IMR-90 (cell line): Measurements from ENCODE around the gene SAMM50. TPM values are rescaled to one million over a fixed set of nuclear protein-coding genes. Genes with fewer than 3 reads are reported as not detected.
A peak's percentile ranks its signal among the peaks of the same experiment; 100 is the strongest.

Experiments used
- ATAC-seq: fragments of 200-7000 bp; cut with Tn5 transposase; 2 replicates; pipeline ENCODE4 v1.9.1; 2020; ENCODE audit warnings: low read depth, mild to moderate bottlenecking, moderate library complexity
- BruUV-seq: library from RNA; stranded (reverse); fragments of 400-500 nt; replicated peaks from 2 replicates; lab custom pipeline; 2021; lab: Mats Ljungman, UMichigan
- CTCF ChIA-PET: fragments of 300-600 bp; formaldehyde crosslinking; extraction: SDS; loops from one replicate; lab custom pipeline; 2021; ENCODE audit warnings: antibody characterized with exemption; lab: Yijun Ruan, JAX
- POLR2A ChIA-PET: fragments of 300-600 bp; sonication (Branson Sonifier 250); formaldehyde crosslinking; loops from one replicate; lab custom pipeline; 2022; ENCODE audit warnings: antibody characterized with exemption; ENCODE audit not compliant: unreplicated experiment; lab: Charles Lee
- DNase-seq: peaks from one replicate; pipeline ENCODE4 v3.0.0; 2013
- H2AFZ ChIP-seq: replicated peaks from 2 replicates; pipeline ENCODE3; 2013; ENCODE audit warnings: low read length, mild to moderate bottlenecking; ENCODE audit not compliant: poor library complexity
- H2AK5ac ChIP-seq: 2 replicates; pipeline ENCODE4 v1.6.1; 2013; ENCODE audit warnings: low read depth, low read length, inconsistent platforms
- H2AK9ac ChIP-seq: replicated peaks from 2 replicates; pipeline ENCODE3; 2013; ENCODE audit warnings: mild to moderate bottlenecking, low read depth, low read length, moderate library complexity; ENCODE audit not compliant: poor library complexity
- H2BK120ac ChIP-seq: 2 replicates; pipeline ENCODE4 v1.6.1; 2013; ENCODE audit warnings: low read depth, low read length, inconsistent platforms
- H2BK15ac ChIP-seq: 3 replicates; pipeline ENCODE4 v1.6.1; 2013; ENCODE audit warnings: low read depth, low read length, inconsistent platforms
- H2BK20ac ChIP-seq: 2 replicates; pipeline ENCODE4 v1.6.1; 2013; ENCODE audit warnings: low read depth, mild to moderate bottlenecking, inconsistent platforms, low read length, moderate library complexity
- H2BK5ac ChIP-seq: 2 replicates; pipeline ENCODE4 v1.6.1; 2013; ENCODE audit warnings: mild to moderate bottlenecking, low read depth, low read length, inconsistent platforms; ENCODE audit not compliant: poor library complexity, severe bottlenecking
- H3K14ac ChIP-seq: replicated peaks from 2 replicates; pipeline ENCODE4 v1.6.1; 2013; ENCODE audit warnings: low read depth, low read length, inconsistent platforms
- H3K18ac ChIP-seq: 2 replicates; pipeline ENCODE4 v1.6.1; 2013; ENCODE audit warnings: low read depth, low read length, control low read depth
- H3K23ac ChIP-seq: 2 replicates; pipeline ENCODE4 v1.6.1; 2013; ENCODE audit warnings: low read depth, low read length, inconsistent platforms
- H3K27ac ChIP-seq: 2 replicates; pipeline ENCODE4 v1.5.1; 2013; ENCODE audit warnings: mild to moderate bottlenecking, control low read depth, low read length; ENCODE audit not compliant: insufficient read depth
- H3K27me3 ChIP-seq: 2 replicates; pipeline ENCODE4 v1.6.1; 2013; ENCODE audit warnings: low read length; ENCODE audit not compliant: control insufficient read depth, insufficient read depth
- H3K36me3 ChIP-seq: 2 replicates; pipeline ENCODE4 v1.6.1; 2013; ENCODE audit warnings: low read length, mixed read lengths; ENCODE audit not compliant: control insufficient read depth, insufficient read depth
- H3K4ac ChIP-seq: 2 replicates; pipeline ENCODE4 v1.6.1; 2013; ENCODE audit warnings: low read depth, low read length, inconsistent platforms
- H3K4me1 ChIP-seq: 2 replicates; pipeline ENCODE4 v1.6.1; 2013; ENCODE audit warnings: low read length, mixed read lengths; ENCODE audit not compliant: control insufficient read depth, insufficient read depth
- H3K4me2 ChIP-seq: 2 replicates; pipeline ENCODE4 v1.6.1; 2013; ENCODE audit warnings: low read depth, mild to moderate bottlenecking, control low read depth, low read length, moderate library complexity
- H3K4me3 ChIP-seq: 2 replicates; pipeline ENCODE4 v1.5.1; 2013; ENCODE audit warnings: low read depth, mild to moderate bottlenecking, control low read depth, low read length, moderate library complexity; ENCODE audit not compliant: insufficient read depth
- H3K56ac ChIP-seq: 2 replicates; pipeline ENCODE4 v1.6.1; 2013; ENCODE audit warnings: low read length, inconsistent platforms; ENCODE audit not compliant: insufficient read depth; ENCODE audit errors: extremely low read depth
- H3K79me1 ChIP-seq, 2 experiments: 2 replicates each; pipeline ENCODE4 v1.6.1; 2013; ENCODE audit warnings: low read length in 2 of 2, inconsistent platforms in 1 of 2, low read depth in 1 of 2
- H3K9ac ChIP-seq: 2 replicates; pipeline ENCODE4 v1.6.1; 2013; ENCODE audit warnings: low read depth, low read length, control low read depth
- H3K9me1 ChIP-seq: 2 replicates; pipeline ENCODE4 v1.6.1; 2013; ENCODE audit warnings: low read length, inconsistent platforms; ENCODE audit not compliant: insufficient read depth
- H3K9me3 ChIP-seq: 2 replicates; pipeline ENCODE4 v1.6.1; 2013; ENCODE audit warnings: low read length; ENCODE audit not compliant: control insufficient read depth, insufficient read depth
- H4K20me1 ChIP-seq: 2 replicates; pipeline ENCODE4 v1.6.1; 2013; ENCODE audit warnings: low read length, inconsistent platforms; ENCODE audit not compliant: insufficient read depth
- H4K5ac ChIP-seq: 2 replicates; pipeline ENCODE4 v1.6.1; 2013; ENCODE audit warnings: mild to moderate bottlenecking, low read depth, low read length, control low read depth
- H4K8ac ChIP-seq, 2 experiments: 2 replicates each; pipeline ENCODE4 v1.6.1; 2013; ENCODE audit warnings: low read depth in 2 of 2, low read length in 2 of 2, control low read depth in 1 of 2, inconsistent platforms in 1 of 2
- H4K91ac ChIP-seq: 2 replicates; pipeline ENCODE4 v1.6.1; 2013; ENCODE audit warnings: low read depth, low read length, inconsistent platforms; ENCODE audit not compliant: insufficient read depth
- MAZ ChIP-seq: IDR thresholded peaks from 2 replicates; pipeline ENCODE4 v1.6.1; 2012; ENCODE audit warnings: low read depth, mild to moderate bottlenecking, low read length, improper control_type of control experiment, moderate library complexity, borderline replicate concordance
- WGBS, 2 experiments: methylation state at CpG; one replicate each; pipeline versions ENCODE4 v1.1.5 to v1.1.7; 2013; ENCODE audit warnings: missing lambda C conversion rate in 2 of 2; ENCODE audit not compliant: insufficient read length in 1 of 2; ENCODE audit errors: extremely low coverage in 2 of 2; 5-methylcytosine and 5-hydroxymethylcytosine counted together
- dilution Hi-C: fragments of 300-500 bp; cut with HindIII; formaldehyde crosslinking; loops from one replicate; pipeline ENCODE4 v1.14.3; 2018; ENCODE audit warnings: low sequenced_read_pairs; ENCODE audit not compliant: unreplicated experiment
- in situ Hi-C: fragments of 300-500 bp; cut with MboI; formaldehyde crosslinking; loops from 3 replicates; pipeline ENCODE4 v1.14.3; 2019; ENCODE audit warnings: low sequenced_read_pairs, inconsistent platforms, mixed read lengths
- intact Hi-C: fragments of 100-400 bp; cut with micrococcal nuclease; formaldehyde crosslinking; loops from 2 replicates; pipeline ENCODE4 v1.10.0; 2022
- polyA plus RNA-seq, 3 experiments: library from polyadenylated mRNA; depleted of rRNA; stranded (reverse); fragments of >200 nt; gene quantifications; 2 replicates each; pipeline ENCODE4 v1.2.3, GENCODE V29; 2012; ENCODE audit warnings: low replicate concordance in 1 of 3
- total RNA-seq: library from RNA; depleted of rRNA; stranded (reverse); fragments of >200 nt; gene quantifications from 2 replicates; pipeline ENCODE4 v1.2.3, GENCODE V29; 2012
- TF ChIP-seq, protein P1 (sequence below): fragments of 150-350 bp; IDR thresholded peaks from 2 replicates; pipeline ENCODE4 v1.6.1; 2017; ENCODE audit warnings: mild to moderate bottlenecking, antibody characterized with exemption, low read length, low read depth

SAMM50 gene
- total and polyA plus RNA-seq, 2 of the 4 experiments (the other 2 are of a cell fraction) = 40.6 to 43.7 TPM

DNA sequence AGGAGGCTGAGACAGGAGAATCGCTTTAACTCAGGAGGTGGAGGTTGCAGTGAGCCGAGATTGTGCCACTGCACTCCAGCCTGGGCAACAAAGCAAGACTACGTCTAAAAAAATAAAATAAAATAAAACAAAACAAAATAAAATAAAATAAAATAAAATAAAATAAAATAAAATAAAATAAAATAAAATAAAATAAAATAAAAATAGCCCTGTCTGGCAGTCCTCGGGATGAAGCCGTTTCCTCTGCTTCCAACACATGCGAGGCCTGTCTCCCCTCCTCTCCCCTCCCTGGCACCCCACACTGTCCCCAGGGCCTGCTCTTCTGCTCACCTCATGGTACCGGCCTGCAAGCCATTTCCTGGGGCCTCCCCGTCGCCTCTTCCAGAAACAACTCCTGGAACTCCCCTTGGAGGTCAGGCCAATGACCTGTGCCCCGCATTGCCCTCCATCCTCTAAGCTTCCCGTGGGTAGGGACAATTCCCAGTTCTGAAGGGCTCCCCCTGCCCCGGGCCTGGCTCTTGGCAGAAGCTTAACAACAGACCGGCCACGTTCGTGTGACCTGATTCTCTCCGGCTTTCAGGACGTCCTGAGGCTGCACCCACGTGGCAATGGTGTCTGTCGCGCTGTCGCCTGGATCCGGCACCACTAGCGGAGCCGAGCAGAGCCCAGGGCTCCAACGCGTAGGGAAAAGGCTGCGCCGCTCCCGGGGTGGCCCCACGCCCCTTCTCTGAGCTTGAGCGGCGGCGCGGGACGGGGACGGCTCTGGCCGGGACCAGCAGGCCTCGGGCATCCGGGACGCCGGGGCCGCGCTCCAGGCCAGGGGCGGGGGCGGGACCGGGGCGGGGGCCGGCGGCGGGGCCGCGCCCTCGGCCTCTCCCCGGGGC is 68.4 kb downstream of the SAMM50 start:
- peak overlapping the region; percentile 94 for H3K9ac ChIP-seq
- H4K20me1 ChIP-seq = 0 out of 2 replicates have a peak, but pooled peaks cover 4% of the 10 kb centered on the region
- WGBS, 2 experiments = 12% methylated on average over 21 of the region's 54 CpGs; no CpG with 5 or more reads in 1 of the 2 experiments
- CTCF ChIA-PET = interaction anchor here (0.6 to 1.1 kb wide), 2 partner anchors 11 to 19 kb away, joined by 3 read pairs; no protein-coding TSS in a partner anchor
- peak overlapping the region; percentile 61 to 94 for H4K8ac ChIP-seq
- H3K9me1 ChIP-seq = peaks cover 24% of the 10 kb centered on the region
- H4K5ac ChIP-seq = peak overlapping the region; percentile 98
- peak overlapping the region; percentile 80 for H3K27ac ChIP-seq
- no TSS peak for BruUV-seq
- 0 out of 2 replicates have a peak overlapping the region, but pooled peaks have one; percentile 14 for H2BK20ac ChIP-seq
- H2BK15ac ChIP-seq = peak overlapping the region; percentile 12; the same call in 1 of the 3 replicates
- peak overlapping the region; percentile 96 for H3K4me2 ChIP-seq
- peak overlapping the region; percentile 85 for H3K14ac ChIP-seq
- peak overlapping the region; percentile 95 for H3K4ac ChIP-seq
- POLR2A ChIA-PET = no interaction called here
- peak overlapping the region; percentile 96 for H2AFZ ChIP-seq
- no peaks in the 10 kb centered on the region for H3K9me3 ChIP-seq
- peak overlapping the region; percentile 76 for H2BK120ac ChIP-seq
- no peaks in the 10 kb centered on the region for H3K36me3 ChIP-seq
- H3K79me1 ChIP-seq = peaks cover 21 to 76% of the 10 kb centered on the region in 2 experiments
- H3K4me3 ChIP-seq = peak overlapping the region; percentile 63
- H3K4me1 ChIP-seq = peaks cover 19% of the 10 kb centered on the region
- intact Hi-C loops = no loop called here
- H2AK9ac ChIP-seq = peak overlapping the region; percentile 96
- in situ Hi-C loops = no loop called here
- H2AK5ac ChIP-seq = peak overlapping the region; percentile 37; the same call in 1 of the 2 replicates
- TF ChIP-seq, protein P1, sequence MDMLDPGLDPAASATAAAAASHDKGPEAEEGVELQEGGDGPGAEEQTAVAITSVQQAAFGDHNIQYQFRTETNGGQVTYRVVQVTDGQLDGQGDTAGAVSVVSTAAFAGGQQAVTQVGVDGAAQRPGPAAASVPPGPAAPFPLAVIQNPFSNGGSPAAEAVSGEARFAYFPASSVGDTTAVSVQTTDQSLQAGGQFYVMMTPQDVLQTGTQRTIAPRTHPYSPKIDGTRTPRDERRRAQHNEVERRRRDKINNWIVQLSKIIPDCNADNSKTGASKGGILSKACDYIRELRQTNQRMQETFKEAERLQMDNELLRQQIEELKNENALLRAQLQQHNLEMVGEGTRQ = no peak
- TF ChIP-seq MAZ = peak; percentile 5; the same call in 1 of the 2 replicates
- H3K27me3 ChIP-seq = no peaks in the 10 kb centered on the region
- peak; percentile 12 for DNase-seq
- peak overlapping the region; percentile 82 for H3K18ac ChIP-seq
- dilution Hi-C loops = no loop called here
- ATAC-seq = peak; percentile 82
- H3K23ac ChIP-seq = peak overlapping the region; percentile 79
- H3K56ac ChIP-seq = peak overlapping the region; percentile 61
- peak overlapping the region; percentile 71 for H4K91ac ChIP-seq
- H2BK5ac ChIP-seq = peak overlapping the region; percentile 70
